Endothelial cell of umbilical vein (primary cell): ENCODE measurements around the gene PDLIM4. TPM values are rescaled to one million over a fixed set of nuclear protein-coding genes. Genes with fewer than 3 reads are reported as not detected.

Experiments
- BruUV-seq: library from RNA; stranded (reverse); fragments of 400-500 nt; replicated peaks from 2 replicates; lab custom pipeline; 2021; lab: Mats Ljungman, UMichigan
- CTCF ChIA-PET: fragments of 300-600, 350-600 bp; sonication (Branson Sonifier 250); formaldehyde crosslinking; loops from one replicate; lab custom pipeline; 2021; ENCODE audit warnings: antibody characterized with exemption, inconsistent platforms; lab: Charles Lee
- POLR2A ChIA-PET: fragments of 300-600, 350-600 bp; sonication (Branson Sonifier 250); formaldehyde crosslinking; loops from one replicate; lab custom pipeline; 2021; ENCODE audit warnings: antibody characterized with exemption, inconsistent platforms; lab: Charles Lee
- DNase-seq: peaks from one replicate; pipeline ENCODE4 v3.0.0-alpha.2; 2011; ENCODE audit warnings: low read depth, low spot score
- FAIRE-seq: peaks from 2 replicates; lab custom pipeline; 2011; peaks lifted over from hg19 to GRCh38; lab: Jason Lieb, UNC
- H2AFZ ChIP-seq: 2 replicates; pipeline ENCODE4 v1.6.0; 2012; ENCODE audit warnings: low read depth, low read length, control low read depth, inconsistent platforms
- H3K27ac ChIP-seq: 2 replicates; pipeline ENCODE4 v1.5.1; 2011; ENCODE audit warnings: low read depth, mild to moderate bottlenecking, control low read depth, low read length, moderate library complexity; ENCODE audit not compliant: insufficient read depth
- H3K27me3 ChIP-seq, 2 experiments: 2 replicates each; pipeline versions ENCODE4 v1.6.0 to v1.6.1; 2011; ENCODE audit warnings: low read length in 2 of 2, mixed read lengths in 1 of 2; ENCODE audit not compliant: control insufficient read depth in 2 of 2, insufficient read depth in 2 of 2
- H3K36me3 ChIP-seq, 2 experiments: 2 replicates in 1 of 2; 3 replicates in 1 of 2; pipeline ENCODE4 v1.5.1; 2011; ENCODE audit warnings: low read length in 2 of 2, mild to moderate bottlenecking in 1 of 2, moderate library complexity in 1 of 2; ENCODE audit not compliant: control insufficient read depth in 2 of 2, insufficient read depth in 2 of 2; ENCODE audit errors: extremely low read depth in 1 of 2
- H3K4me1 ChIP-seq: 3 replicates; pipeline ENCODE4 v1.5.1; 2011; ENCODE audit warnings: mild to moderate bottlenecking, low read length; ENCODE audit not compliant: control insufficient read depth, insufficient read depth; ENCODE audit errors: extremely low read depth
- H3K4me2 ChIP-seq: 2 replicates; pipeline ENCODE4 v1.6.1; 2011; ENCODE audit warnings: low read length, control low read depth, mixed read lengths; ENCODE audit not compliant: insufficient read depth
- H3K4me3 ChIP-seq, 3 experiments: fragments of 200-600 bp in 1 of 3; sonication (generic), shearing (Covaris generic) in 1 of 3; replicated peaks in 1 of 3; 2 replicates each; pipeline ENCODE4 v1.5.1; 2011 to 2016; ENCODE audit warnings: control low read depth in 3 of 3, low read length in 3 of 3, mild to moderate bottlenecking in 2 of 3, inconsistent platforms in 1 of 3, low read depth in 1 of 3, moderate library complexity in 1 of 3; ENCODE audit not compliant: insufficient read depth in 1 of 3
- H3K79me2 ChIP-seq: 2 replicates; pipeline ENCODE4 v1.6.0; 2012; ENCODE audit warnings: low read length, inconsistent platforms; ENCODE audit not compliant: control insufficient read depth, insufficient read depth
- H3K9ac ChIP-seq: replicated peaks from 2 replicates; pipeline ENCODE3; 2011; ENCODE audit warnings: low read length, control low read depth; ENCODE audit not compliant: insufficient read depth; ENCODE audit errors: extremely low read depth
- H3K9me1 ChIP-seq: replicated peaks from 3 replicates; pipeline ENCODE4 v1.6.0; 2011; ENCODE audit warnings: mild to moderate bottlenecking, low read length; ENCODE audit not compliant: control insufficient read depth, insufficient read depth; ENCODE audit errors: extremely low read depth
- H3K9me3 ChIP-seq: replicated peaks from 2 replicates; pipeline ENCODE4 v1.5.1; 2012; ENCODE audit warnings: low read length, inconsistent platforms; ENCODE audit not compliant: control insufficient read depth, insufficient read depth
- H4K20me1 ChIP-seq: replicated peaks from 2 replicates; pipeline ENCODE3; 2011; ENCODE audit warnings: mild to moderate bottlenecking, low read length; ENCODE audit not compliant: control insufficient read depth, insufficient read depth; ENCODE audit errors: extremely low read depth
- CTCF ChIP-seq, 2 donors: IDR thresholded peaks; 1 replicate in 1 of 2; 2 replicates in 1 of 2; pipeline ENCODE4 v1.5.1; 2011; ENCODE audit warnings: low read length in 2 of 2, mild to moderate bottlenecking in 2 of 2, moderate library complexity in 2 of 2, control low read depth in 1 of 2, inconsistent platforms in 1 of 2, low read depth in 1 of 2; ENCODE audit not compliant: insufficient read depth in 1 of 2; ENCODE audit errors: extremely low read depth in 1 of 2
- EZH2 ChIP-seq: IDR thresholded peaks from 2 replicates; pipeline ENCODE4 v1.6.1; 2012; ENCODE audit warnings: borderline replicate concordance, low read depth, mild to moderate bottlenecking, moderate library complexity, low read length, inconsistent platforms; ENCODE audit not compliant: severe bottlenecking
- FOS ChIP-seq: IDR thresholded peaks from 2 replicates; pipeline ENCODE4 v1.6.1; 2011; ENCODE audit warnings: mild to moderate bottlenecking, low read length, moderate library complexity, borderline replicate concordance; ENCODE audit not compliant: insufficient read depth
- GATA2 ChIP-seq: IDR thresholded peaks from 2 replicates; pipeline ENCODE4 v1.7.0; 2011; ENCODE audit warnings: low read depth, mild to moderate bottlenecking, moderate library complexity, mixed read lengths, low read length; ENCODE audit not compliant: insufficient read length, insufficient read depth
- JUN ChIP-seq: IDR thresholded peaks from 2 replicates; pipeline ENCODE4 v1.6.1; 2011; ENCODE audit warnings: borderline replicate concordance, low read depth; ENCODE audit not compliant: insufficient read length, insufficient read depth
- MAX ChIP-seq: IDR thresholded peaks from 2 replicates; pipeline ENCODE4 v1.6.1; 2011; ENCODE audit not compliant: insufficient read depth, insufficient read length
- MYC ChIP-seq: IDR thresholded peaks from one replicate; pipeline ENCODE4 v1.6.1; 2011; ENCODE audit warnings: mild to moderate bottlenecking, low read depth, low read length
- POLR2A ChIP-seq: IDR thresholded peaks from 2 replicates; pipeline ENCODE4 v1.6.1; 2012; ENCODE audit warnings: low read depth, mild to moderate bottlenecking, control low read depth, low read length
- POLR2AphosphoS5 ChIP-seq: IDR thresholded peaks from 2 replicates; pipeline ENCODE4 v1.6.1; 2012; ENCODE audit warnings: low read depth, mild to moderate bottlenecking, control low read depth, low read length, moderate library complexity; ENCODE audit not compliant: insufficient read depth
- dilution Hi-C: fragments of 300-500 bp; cut with MboI; formaldehyde crosslinking; loops from one replicate; pipeline ENCODE4 v1.15.0; 2019; ENCODE audit warnings: low sequenced_read_pairs; ENCODE audit not compliant: extremely low pct_ligation_motif_present
- intact Hi-C: fragments of 100-400 bp; cut with micrococcal nuclease; formaldehyde crosslinking; loops from one replicate; pipeline ENCODE4 v1.10.0; 2022
- polyA plus RNA-seq, 4 experiments: library from polyadenylated mRNA; depleted of rRNA in 3 of 4; stranded (reverse) in 3 of 4; unstranded in 1 of 4; fragments of >200 nt; gene quantifications; 2 replicates each; pipeline versions ENCODE4 v1.2.1 to v1.2.3, GENCODE V29; 2011 to 2012; ENCODE audit warnings: missing spikeins in 1 of 4
- total RNA-seq: library from RNA; stranded (reverse); gene quantifications from 2 replicates; pipeline ENCODE4 v1.2.3, GENCODE V29; 2021

PDLIM4 gene
- total and polyA plus RNA-seq, 2 donors (not counting 3 experiments of a cell fraction or from before 2014, with no cell fraction given) = 65.7 to 112 TPM

GRCh38 chr5:132268769-132269551 is 11.5 kb downstream of the PDLIM4 start:
- H2AFZ ChIP-seq = no peak overlapping the region
- ChIA-PET POLR2A (no interaction called here), CTCF (interaction anchor here (1.6 to 1.8 kb wide), 2 partner anchors 25 to 31 kb away, joined by 4 to 6 read pairs; partner anchors contain the start of gene SLC22A4)
- FAIRE-seq = no peak
- H3K79me2 ChIP-seq = no peaks in the 10 kb centered on the region
- dilution Hi-C loops (no loop called here), intact Hi-C loops (loop anchor here (10.0 kb wide), 1 partner anchor 454 kb away; no protein-coding TSS in a partner anchor)
- no peaks in the 10 kb centered on the region for H3K27me3 ChIP-seq
- H3K4me1 ChIP-seq = peaks cover 31% of the 10 kb centered on the region
- H3K9me1 ChIP-seq = no peaks in the 10 kb centered on the region
- BruUV-seq = no TSS peak
- H4K20me1 ChIP-seq = no peaks in the 10 kb centered on the region
- no peak overlapping the region for H3K9ac ChIP-seq
- H3K9me3 ChIP-seq = no peaks in the 10 kb centered on the region
- DNase-seq = no peak
- no peak for TF ChIP-seq JUN
- TF ChIP-seq FOS = no peak
- TF ChIP-seq MAX = no peak
- no peak for TF ChIP-seq MYC
- TF ChIP-seq POLR2AphosphoS5 = no peak
- no peak for TF ChIP-seq GATA2
- no peak for TF ChIP-seq POLR2A
- TF ChIP-seq EZH2 = no peak
- TF ChIP-seq CTCF (IDR thresholded peaks at IDR 0.05; ENCODE audit: extremely low read depth in 1 of 2, insufficient read depth in 1 of 2, low read depth in 1 of 2, low read length in 2 of 2) = no peak
- H3K27ac ChIP-seq = no peak overlapping the region
- peaks cover 5 to 29% of the 10 kb centered on the region in 2 experiments for H3K36me3 ChIP-seq
- no peak overlapping the region for H3K4me2 ChIP-seq
- H3K4me3 ChIP-seq = no peak overlapping the region
